Keratinocyte (primary cell): ENCODE results near the gene USP48. TPM values are rescaled to one million over a fixed set of nuclear protein-coding genes. Genes with fewer than 3 reads are reported as not detected.

ENCODE experiments used
- DNase-seq: peaks from one replicate; pipeline ENCODE4 v3.0.0-alpha.2; 2011; ENCODE audit warnings: low read depth, missing footprints, low spot score
- FAIRE-seq: peaks from 2 replicates; lab custom pipeline; 2011; peaks lifted over from hg19 to GRCh38; lab: Jason Lieb, UNC
- H2AFZ ChIP-seq: 2 replicates; pipeline ENCODE4 v1.6.0; 2012; ENCODE audit warnings: low read length, control low read depth, inconsistent platforms; ENCODE audit not compliant: control insufficient read depth
- H3K27ac ChIP-seq: 2 replicates; pipeline ENCODE4 v1.5.1; 2011; ENCODE audit warnings: low read length; ENCODE audit not compliant: control insufficient read depth, insufficient read depth
- H3K27me3 ChIP-seq: 3 replicates; pipeline ENCODE4 v1.6.0; 2011; ENCODE audit warnings: low read length; ENCODE audit not compliant: control insufficient read depth, insufficient read depth; ENCODE audit errors: extremely low read depth
- H3K36me3 ChIP-seq, 2 experiments: 2 replicates in 1 of 2; 3 replicates in 1 of 2; pipeline ENCODE4 v1.5.1; 2011; ENCODE audit warnings: low read length in 2 of 2, mild to moderate bottlenecking in 1 of 2; ENCODE audit not compliant: control insufficient read depth in 2 of 2, insufficient read depth in 2 of 2; ENCODE audit errors: extremely low read depth in 1 of 2
- H3K4me1 ChIP-seq: 3 replicates; pipeline ENCODE4 v1.5.1; 2011; ENCODE audit warnings: low read length; ENCODE audit not compliant: control insufficient read depth, insufficient read depth; ENCODE audit errors: extremely low read depth
- H3K4me2 ChIP-seq: 3 replicates; pipeline ENCODE4 v1.6.0; 2011; ENCODE audit warnings: low read depth, low read length; ENCODE audit not compliant: control insufficient read depth, insufficient read depth; ENCODE audit errors: extremely low read depth
- H3K4me3 ChIP-seq, 3 experiments: fragments of 200-600 bp in 1 of 3; sonication (generic) in 1 of 3; 2 replicates in 2 of 3; 3 replicates in 1 of 3; pipeline ENCODE4 v1.5.1; 2011 to 2016; ENCODE audit warnings: low read length in 3 of 3, mild to moderate bottlenecking in 3 of 3, control low read depth in 2 of 3, inconsistent platforms in 1 of 3, low read depth in 1 of 3, mixed read lengths in 1 of 3, mixed run types in 1 of 3, moderate library complexity in 1 of 3; ENCODE audit not compliant: control insufficient read depth in 2 of 3, insufficient read depth in 2 of 3; ENCODE audit errors: extremely low read depth in 1 of 3
- H3K79me2 ChIP-seq: 2 replicates; pipeline ENCODE4 v1.6.0; 2012; ENCODE audit warnings: low read length; ENCODE audit not compliant: control insufficient read depth, insufficient read depth
- H3K9ac ChIP-seq: 3 replicates; pipeline ENCODE4 v1.6.0; 2011; ENCODE audit warnings: low read length; ENCODE audit not compliant: control insufficient read depth, insufficient read depth; ENCODE audit errors: extremely low read depth
- H3K9me1 ChIP-seq: 3 replicates; pipeline ENCODE4 v1.6.0; 2011; ENCODE audit warnings: low read length; ENCODE audit not compliant: control insufficient read depth, insufficient read depth; ENCODE audit errors: extremely low read depth
- H3K9me3 ChIP-seq: 2 replicates; pipeline ENCODE4 v1.5.1; 2012; ENCODE audit warnings: low read depth, low read length; ENCODE audit not compliant: control insufficient read depth
- H4K20me1 ChIP-seq: 3 replicates; pipeline ENCODE4 v1.6.0; 2011; ENCODE audit warnings: low read length; ENCODE audit not compliant: control insufficient read depth, insufficient read depth; ENCODE audit errors: extremely low read depth
- CTCF ChIP-seq, 3 experiments: IDR thresholded peaks in 1 of 3; conservative IDR thresholded peaks in 1 of 3; optimal IDR thresholded peaks in 1 of 3; 2 replicates in 2 of 3; 3 replicates in 1 of 3; pipeline versions ENCODE3 to v1.5.1; 2011; ENCODE audit warnings: low read length in 3 of 3, mild to moderate bottlenecking in 3 of 3, moderate library complexity in 2 of 3, control low read depth in 1 of 3, inconsistent platforms in 1 of 3; ENCODE audit not compliant: insufficient read depth in 2 of 3; ENCODE audit errors: extremely low read depth in 1 of 3
- EZH2 ChIP-seq: IDR thresholded peaks from one replicate; pipeline ENCODE4 v1.6.1; 2012; ENCODE audit warnings: inconsistent platforms, mild to moderate bottlenecking, low read length, moderate library complexity
- dilution Hi-C: fragments of 300-500 bp; cut with MboI; formaldehyde crosslinking; loops from one replicate; pipeline ENCODE4 v1.7.0; 2020; ENCODE audit warnings: low sequenced_read_pairs; ENCODE audit not compliant: extremely low pct_ligation_motif_present
- polyA plus RNA-seq, 5 experiments: library from polyadenylated mRNA; depleted of rRNA in 3 of 5; stranded (reverse) in 3 of 5; stranded (forward) in 1 of 5; unstranded in 1 of 5; fragments of >200 nt; gene quantifications; 1 replicate in 1 of 5; 2 replicates in 3 of 5; 3 replicates in 1 of 5; pipeline versions ENCODE4 v1.2.1 to v1.2.3, GENCODE V29; 2011 to 2012; ENCODE audit warnings: missing spikeins in 2 of 5, low read depth in 1 of 5, low replicate concordance in 1 of 5

USP48 gene
- polyA plus RNA-seq, 1 donor (not counting 4 experiments of a cell fraction or from before 2014, with no cell fraction given) = 33.0 TPM

DNA sequence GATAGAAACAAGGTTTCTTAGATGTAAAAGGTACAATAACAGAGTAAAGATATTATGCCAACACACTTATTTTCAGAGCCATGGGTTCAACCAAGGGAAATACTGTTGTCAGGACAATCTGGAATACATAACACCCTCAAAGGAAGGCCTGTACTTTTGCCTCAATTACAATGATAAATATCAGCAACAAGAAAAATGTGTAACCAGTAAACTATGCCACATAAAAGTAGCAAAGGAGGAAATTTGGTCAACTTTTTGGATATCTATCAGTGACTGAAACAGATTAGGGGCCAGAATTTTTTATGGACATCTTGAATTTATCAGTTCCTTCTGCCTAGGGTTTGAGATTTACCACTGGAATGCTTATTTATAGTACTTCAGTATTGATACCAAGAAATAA is 89.2 kb downstream of the USP48 start:
- Histone ChIP-seq H3K4me3 (no peak overlapping the region), H3K4me1 (peaks cover 6% of the 10 kb centered on the region), H3K9ac (no peak overlapping the region), H3K79me2 (no peaks in the 10 kb centered on the region), H2AFZ (no peak overlapping the region), H4K20me1 (no peaks in the 10 kb centered on the region), H3K27ac (no peak overlapping the region), H3K27me3 (no peaks in the 10 kb centered on the region), H3K36me3 (peaks cover 22 to 29% of the 10 kb centered on the region in 2 experiments), H3K9me3 (no peaks in the 10 kb centered on the region), H3K9me1 (no peaks in the 10 kb centered on the region), H3K4me2 (no peak overlapping the region)
- dilution Hi-C loops = no loop called here
- TF ChIP-seq EZH2 (no peak), CTCF (optimal IDR thresholded peaks at IDR 0.05 in 1 of 3, IDR thresholded peaks at IDR 0.05 in 1 of 3, conservative IDR thresholded peaks at IDR 0.05 in 1 of 3; ENCODE audit: extremely low read depth in 1 of 3, insufficient read depth in 2 of 3, low read length in 3 of 3) (no peak)
- FAIRE-seq = no peak
- no peak for DNase-seq

DNA sequence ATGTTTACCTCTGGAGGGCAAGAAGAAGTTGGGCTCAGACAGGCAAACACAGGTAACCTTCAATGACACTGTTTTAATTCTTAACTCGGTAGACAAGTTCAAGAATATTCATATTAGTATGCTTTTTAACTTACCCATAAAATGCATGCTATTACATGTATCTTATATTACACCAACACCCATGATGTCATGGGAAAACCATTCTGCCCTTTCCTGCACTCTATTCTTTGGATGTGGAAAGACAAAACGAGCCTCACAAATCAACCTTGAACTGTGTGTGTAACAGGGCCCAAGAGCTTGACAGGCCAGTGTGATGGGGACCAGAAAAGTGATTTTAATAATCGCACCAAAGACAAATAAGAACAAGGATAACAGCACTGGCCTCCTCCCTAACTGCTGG is 91.2 kb downstream of the USP48 start:
- TF ChIP-seq CTCF (optimal IDR thresholded peaks at IDR 0.05 in 1 of 3, IDR thresholded peaks at IDR 0.05 in 1 of 3, conservative IDR thresholded peaks at IDR 0.05 in 1 of 3; ENCODE audit: extremely low read depth in 1 of 3, insufficient read depth in 2 of 3, low read length in 3 of 3) (no peak), EZH2 (no peak)
- Histone ChIP-seq H4K20me1 (no peaks in the 10 kb centered on the region), H3K36me3 (peaks cover 31% of the 10 kb centered on the region in 2 experiments), H3K79me2 (no peaks in the 10 kb centered on the region), H3K27ac (no peak overlapping the region), H2AFZ (no peak overlapping the region), H3K9me1 (no peaks in the 10 kb centered on the region), H3K9me3 (no peaks in the 10 kb centered on the region), H3K4me1 (peaks cover 6% of the 10 kb centered on the region), H3K9ac (no peak overlapping the region), H3K27me3 (no peaks in the 10 kb centered on the region), H3K4me2 (no peak overlapping the region), H3K4me3 (no peak overlapping the region)
- FAIRE-seq (no peak), DNase-seq (no peak)
- dilution Hi-C loops = no loop called here
